Chondrocyte (in vitro differentiated cells): Measurements from ENCODE around the gene GTF3C2. TPM values are rescaled to one million over a fixed set of nuclear protein-coding genes. Genes with fewer than 3 reads are reported as not detected.

Experiments
- DNase-seq: peaks from one replicate; pipeline ENCODE4 v3.0.0; 2021; ENCODE audit warnings: mixed read lengths, low spot score
- H3K27ac Mint-ChIP-seq: one replicate; pipeline ENCODE4 v1.8.0; 2021; ENCODE audit warnings: mild to moderate bottlenecking, moderate library complexity, mixed read lengths; ENCODE audit not compliant: unreplicated experiment
- H3K27me3 Mint-ChIP-seq: 2 replicates; pipeline ENCODE4 v1.8.0; 2021; ENCODE audit warnings: low read depth, mixed read lengths
- H3K36me3 Mint-ChIP-seq: 2 replicates; pipeline ENCODE4 v1.8.0; 2021; ENCODE audit warnings: low read depth, mixed read lengths
- H3K4me1 Mint-ChIP-seq: 2 replicates; pipeline ENCODE4 v1.8.0; 2021; ENCODE audit warnings: low read depth, mild to moderate bottlenecking, mixed read lengths
- H3K4me3 Mint-ChIP-seq: one replicate; pipeline ENCODE4 v1.8.0; 2021; ENCODE audit warnings: mild to moderate bottlenecking, moderate library complexity, mixed read lengths; ENCODE audit not compliant: unreplicated experiment
- H3K9me3 Mint-ChIP-seq: 2 replicates; pipeline ENCODE4 v1.8.0; 2021; ENCODE audit warnings: low read depth, mixed read lengths
- total RNA-seq: library from RNA; stranded (reverse); gene quantifications from 3 replicates; pipeline ENCODE4 v1.2.1, GENCODE V29; 2021
- TF ChIP-seq, protein P1 (sequence below): fragments of 200-600 bp; sonication (generic); IDR thresholded peaks from 2 replicates; pipeline ENCODE4 v1.5.0; 2021; ENCODE audit warnings: antibody characterized with exemption, mild to moderate bottlenecking, moderate library complexity

Gene GTF3C2
- total RNA-seq, 1 donor from 2014 or later = 42.0 TPM

DNA sequence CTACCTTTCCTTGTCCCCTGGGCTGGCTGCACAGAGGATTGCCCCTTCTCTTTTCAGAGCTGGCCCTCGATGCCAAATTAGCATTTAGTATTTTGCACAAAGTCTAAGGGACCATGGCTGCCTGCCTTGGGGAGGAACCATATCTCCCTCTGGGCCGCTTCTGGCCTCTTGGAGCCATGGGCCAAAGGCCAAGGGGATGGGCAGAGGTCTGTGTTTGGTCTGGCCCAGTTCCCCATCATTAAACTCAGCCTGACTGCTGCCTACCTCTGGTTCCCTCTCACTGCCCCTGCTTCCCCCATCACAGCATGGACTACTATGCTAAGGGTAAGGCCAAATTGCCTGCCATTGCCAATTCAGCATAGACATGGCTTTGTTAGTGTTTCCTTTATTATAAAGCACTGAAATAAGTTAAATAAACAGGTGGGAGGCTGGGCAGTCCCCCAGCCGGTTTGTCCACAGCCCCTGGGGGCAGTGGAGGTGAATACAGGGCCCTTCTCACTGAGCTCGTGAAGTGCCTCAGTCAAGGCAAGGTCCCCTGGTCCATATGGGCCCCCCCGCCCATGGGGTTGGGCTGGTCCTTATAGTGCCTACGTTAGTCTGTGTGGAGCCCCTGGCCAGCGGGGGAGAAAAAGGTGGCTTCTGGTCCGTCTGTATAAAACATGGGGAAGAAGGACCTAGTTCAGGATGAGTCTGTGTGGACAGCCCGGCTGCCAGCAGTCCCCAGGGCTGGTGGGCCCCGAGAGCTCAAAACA, 20.5 kb upstream of the GTF3C2 start:
- Mint-ChIP-seq H3K36me3 (peaks cover 27% of the 10 kb centered on the region), H3K9me3 (no peaks in the 10 kb centered on the region), H3K4me1 (peaks cover 44% of the 10 kb centered on the region), H3K27me3 (no peaks in the 10 kb centered on the region), H3K4me3 (no peak overlapping the region), H3K27ac (peak overlapping the region; percentile 55)
- TF ChIP-seq, protein P1, sequence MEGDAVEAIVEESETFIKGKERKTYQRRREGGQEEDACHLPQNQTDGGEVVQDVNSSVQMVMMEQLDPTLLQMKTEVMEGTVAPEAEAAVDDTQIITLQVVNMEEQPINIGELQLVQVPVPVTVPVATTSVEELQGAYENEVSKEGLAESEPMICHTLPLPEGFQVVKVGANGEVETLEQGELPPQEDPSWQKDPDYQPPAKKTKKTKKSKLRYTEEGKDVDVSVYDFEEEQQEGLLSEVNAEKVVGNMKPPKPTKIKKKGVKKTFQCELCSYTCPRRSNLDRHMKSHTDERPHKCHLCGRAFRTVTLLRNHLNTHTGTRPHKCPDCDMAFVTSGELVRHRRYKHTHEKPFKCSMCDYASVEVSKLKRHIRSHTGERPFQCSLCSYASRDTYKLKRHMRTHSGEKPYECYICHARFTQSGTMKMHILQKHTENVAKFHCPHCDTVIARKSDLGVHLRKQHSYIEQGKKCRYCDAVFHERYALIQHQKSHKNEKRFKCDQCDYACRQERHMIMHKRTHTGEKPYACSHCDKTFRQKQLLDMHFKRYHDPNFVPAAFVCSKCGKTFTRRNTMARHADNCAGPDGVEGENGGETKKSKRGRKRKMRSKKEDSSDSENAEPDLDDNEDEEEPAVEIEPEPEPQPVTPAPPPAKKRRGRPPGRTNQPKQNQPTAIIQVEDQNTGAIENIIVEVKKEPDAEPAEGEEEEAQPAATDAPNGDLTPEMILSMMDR = no peak
- no peak for DNase-seq

DNA sequence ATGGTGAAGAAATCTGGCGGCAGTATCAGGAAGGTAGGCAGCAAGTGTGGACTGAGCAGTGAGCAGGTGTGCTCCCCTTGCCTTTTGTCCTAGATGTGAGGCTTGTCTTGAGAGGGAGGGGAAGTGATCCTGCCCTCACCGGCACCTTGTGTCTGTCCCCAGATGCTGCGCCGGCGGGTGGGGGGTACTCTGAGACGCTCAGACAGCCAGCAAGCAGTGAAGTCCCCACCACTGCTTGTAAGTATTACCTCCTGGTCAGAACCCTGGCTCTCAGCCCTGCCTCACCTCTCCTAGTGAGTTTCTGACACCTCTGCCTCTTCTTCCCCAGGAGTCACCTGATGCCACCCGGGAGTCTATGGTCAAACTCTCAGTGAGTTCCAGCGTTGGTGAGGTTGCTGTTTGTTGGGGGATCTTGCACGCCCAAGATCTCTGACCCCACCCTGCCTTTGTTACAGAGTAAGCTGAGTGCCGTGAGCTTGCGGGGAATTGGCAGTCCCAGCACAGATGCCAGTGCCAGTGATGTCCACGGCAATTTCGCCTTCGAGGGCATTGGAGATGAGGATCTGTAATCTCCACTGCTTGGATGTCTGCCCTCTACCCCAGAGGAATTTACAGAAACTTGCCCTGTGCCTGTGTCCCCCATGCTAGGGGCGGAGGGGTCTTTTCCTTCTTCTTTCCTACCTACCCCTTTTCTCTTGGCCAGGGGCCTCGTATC, 19.7 kb upstream of the GTF3C2 start:
- no peak for DNase-seq
- H3K27me3 Mint-ChIP-seq = no peaks in the 10 kb centered on the region
- H3K4me3 Mint-ChIP-seq = no peak overlapping the region
- TF ChIP-seq, protein P1 = no peak
- no peak overlapping the region for H3K27ac Mint-ChIP-seq
- H3K9me3 Mint-ChIP-seq = no peaks in the 10 kb centered on the region
- H3K4me1 Mint-ChIP-seq = peaks cover 47% of the 10 kb centered on the region
- H3K36me3 Mint-ChIP-seq = peaks cover 27% of the 10 kb centered on the region

DNA sequence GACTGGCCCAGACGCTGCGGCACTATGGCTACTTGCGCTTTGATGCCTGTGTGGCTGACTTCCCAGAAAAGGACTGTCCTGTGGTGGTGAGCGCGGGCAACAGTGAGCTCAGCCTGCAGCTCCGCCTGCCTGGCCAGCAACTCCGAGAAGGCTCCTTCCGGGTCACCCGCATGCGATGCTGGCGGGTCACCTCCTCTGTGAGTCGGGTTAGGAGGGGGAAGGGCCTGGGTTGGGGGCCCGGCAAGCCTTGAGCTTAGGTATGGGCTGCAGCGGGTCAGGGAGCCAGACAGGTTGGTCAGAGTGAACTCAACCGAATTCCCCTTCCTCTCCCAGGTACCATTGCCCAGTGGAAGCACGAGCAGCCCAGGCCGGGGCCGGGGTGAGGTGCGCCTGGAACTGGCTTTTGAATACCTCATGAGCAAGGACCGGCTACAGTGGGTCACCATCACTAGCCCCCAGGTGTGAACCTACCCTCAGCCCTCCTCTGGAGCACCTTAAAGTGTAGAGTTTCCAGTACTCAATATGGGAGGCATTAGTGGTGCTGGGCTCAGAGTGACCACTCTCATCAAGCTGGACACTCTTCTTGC, 19.0 kb upstream of the GTF3C2 start:
- H3K4me3 Mint-ChIP-seq = no peak overlapping the region
- peaks cover 24% of the 10 kb centered on the region for H3K36me3 Mint-ChIP-seq
- DNase-seq = no peak
- TF ChIP-seq, protein P1 = no peak
- H3K4me1 Mint-ChIP-seq = peaks cover 41% of the 10 kb centered on the region
- no peak overlapping the region for H3K27ac Mint-ChIP-seq
- no peaks in the 10 kb centered on the region for H3K9me3 Mint-ChIP-seq
- H3K27me3 Mint-ChIP-seq = no peaks in the 10 kb centered on the region

DNA sequence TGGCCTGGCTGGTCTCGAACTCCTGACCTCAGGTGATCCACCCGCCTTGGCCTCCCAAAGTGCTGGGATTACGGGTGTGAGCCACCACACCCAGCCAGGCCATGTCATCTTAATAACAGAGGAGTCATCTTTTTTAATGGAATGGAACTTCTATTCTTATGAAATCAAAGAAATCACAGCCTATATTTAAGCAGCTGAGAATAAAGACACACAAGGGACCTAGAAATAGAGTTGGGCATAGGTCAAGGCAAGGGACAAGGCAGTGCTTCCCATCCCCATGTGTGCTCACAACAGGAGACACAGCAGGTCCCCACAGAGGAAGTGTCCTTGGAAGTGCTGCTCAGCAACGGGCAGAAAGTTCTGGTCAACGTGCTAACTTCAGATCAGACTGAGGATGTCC, 17.0 kb upstream of the GTF3C2 start:
- Mint-ChIP-seq H3K36me3 (peaks cover 26% of the 10 kb centered on the region), H3K4me3 (no peak overlapping the region), H3K9me3 (no peaks in the 10 kb centered on the region), H3K27ac (peak overlapping the region; percentile 8), H3K27me3 (no peaks in the 10 kb centered on the region), H3K4me1 (peaks cover 39% of the 10 kb centered on the region)
- TF ChIP-seq, protein P1 = no peak
- DNase-seq = no peak

DNA sequence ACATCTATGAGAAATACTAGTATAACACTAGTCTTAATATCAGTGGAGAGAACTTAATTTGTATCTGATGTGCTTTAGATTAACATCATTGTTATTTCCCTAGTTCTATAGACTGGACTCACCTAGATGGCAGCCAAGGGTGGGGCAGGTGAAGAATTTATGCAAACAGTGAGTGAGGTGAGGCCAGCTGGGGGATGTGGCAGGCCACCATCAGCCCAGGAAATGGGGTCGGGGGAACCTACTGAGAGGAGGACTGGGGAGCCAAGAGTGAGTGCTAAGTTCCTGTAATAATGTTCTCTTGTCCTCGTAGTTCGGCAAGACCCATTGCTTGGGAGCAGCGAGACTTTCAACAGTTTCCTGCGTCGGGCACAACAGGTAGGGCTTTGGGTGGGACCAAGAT, 16.4 kb upstream of the GTF3C2 start:
- peaks cover 26% of the 10 kb centered on the region for H3K36me3 Mint-ChIP-seq
- H3K4me1 Mint-ChIP-seq = peaks cover 35% of the 10 kb centered on the region
- no peak for DNase-seq
- H3K4me3 Mint-ChIP-seq = no peak overlapping the region
- no peaks in the 10 kb centered on the region for H3K9me3 Mint-ChIP-seq
- H3K27ac Mint-ChIP-seq = peak overlapping the region; percentile 45
- TF ChIP-seq, protein P1 = no peak
- H3K27me3 Mint-ChIP-seq = no peaks in the 10 kb centered on the region
